K562 (cell line): Measurements from ENCODE around the gene SLC20A1. TPM values are rescaled to one million over a fixed set of nuclear protein-coding genes. Genes with fewer than 3 reads are reported as not detected.

ENCODE experiments used
- BCL6 ChIP-seq: fragments of 250-450 bp; sonication (Bioruptor Pico); IDR thresholded peaks from 2 replicates; pipeline ENCODE4 v1.4.0; 2020
- CREB5 ChIP-seq: fragments of 250-450 bp; sonication (Bioruptor Pico); IDR thresholded peaks from 2 replicates; pipeline ENCODE4 v1.5.0; 2020; ENCODE audit warnings: mild to moderate bottlenecking
- HIVEP1 ChIP-seq: fragments of 250-450 bp; sonication (Bioruptor Pico); IDR thresholded peaks from 2 replicates; pipeline ENCODE4 v1.4.0; 2020; ENCODE audit warnings: mild to moderate bottlenecking
- KHSRP ChIP-seq: fragments of 450-650 bp; IDR thresholded peaks from 2 replicates; pipeline ENCODE4 v1.6.1; 2017
- MAFG ChIP-seq: fragments of 450-650 bp; conservative IDR thresholded peaks from 2 replicates; pipeline ENCODE4 v1.6.1; 2016; ENCODE audit warnings: missing genetic modification characterization, missing compliant biosample characterization
- MBD2 ChIP-seq: sonication (generic); IDR thresholded peaks from 2 replicates; pipeline ENCODE4 v1.6.1; 2016; ENCODE audit warnings: low read depth, borderline replicate concordance
- MTF1 ChIP-seq: fragments of 250-450 bp; sonication (Bioruptor Pico); IDR thresholded peaks from 2 replicates; pipeline ENCODE4 v1.9.0; 2021; ENCODE audit warnings: moderate library complexity, mild to moderate bottlenecking, inconsistent platforms, borderline replicate concordance
- NFATC3 ChIP-seq: fragments of 450-650 bp; IDR thresholded peaks from 2 replicates; pipeline ENCODE4 v1.6.1; 2017; ENCODE audit warnings: mild to moderate bottlenecking
- NR2C2 ChIP-seq, 2 experiments: fragments of 200-800 bp in 1 of 2; sonication (Bioruptor generic) in 1 of 2; sonication (generic) in 1 of 2; formaldehyde crosslinking in 1 of 2; IDR thresholded peaks; 2 replicates each; pipeline versions ENCODE4 v1.6.1 to v1.8.0; 2016 to 2022; ENCODE audit warnings: mild to moderate bottlenecking in 1 of 2, missing compliant biosample characterization in 1 of 2, missing genetic modification characterization in 1 of 2, missing genetic modification reagents in 1 of 2
- NR3C1 ChIP-seq: sonication (generic); formaldehyde crosslinking; IDR thresholded peaks from 2 replicates; pipeline ENCODE4 v1.8.1; 2022; ENCODE audit warnings: missing genetic modification reagents
- SIN3B ChIP-seq: fragments of 450-650 bp; IDR thresholded peaks from 2 replicates; pipeline ENCODE4 v1.6.1; 2017; ENCODE audit warnings: low read depth, mild to moderate bottlenecking, moderate library complexity
- SIX5 ChIP-seq, 2 experiments: IDR thresholded peaks; 2 replicates each; pipeline ENCODE4 v1.6.1; 2011; ENCODE audit warnings: low read length in 2 of 2, borderline replicate concordance in 1 of 2, low read depth in 1 of 2, mild to moderate bottlenecking in 1 of 2, moderate library complexity in 1 of 2; ENCODE audit not compliant: insufficient read depth in 1 of 2
- SMARCB1 ChIP-seq: IDR thresholded peaks from 2 replicates; pipeline ENCODE4 v1.6.1; 2011; ENCODE audit warnings: improper control_type of control experiment, low read depth; ENCODE audit not compliant: insufficient read length
- TBL1XR1 ChIP-seq, 2 experiments: IDR thresholded peaks; 2 replicates each; pipeline ENCODE4 v1.6.1; 2012; ENCODE audit warnings: improper control_type of control experiment in 2 of 2, low read length in 2 of 2, mild to moderate bottlenecking in 1 of 2
- ZFX ChIP-seq: sonication (generic); formaldehyde crosslinking; IDR thresholded peaks from 2 replicates; pipeline ENCODE4 v1.8.0; 2022; ENCODE audit warnings: mild to moderate bottlenecking, missing genetic modification reagents, moderate library complexity
- ZNF384 ChIP-seq: IDR thresholded peaks from 2 replicates; pipeline ENCODE4 v1.6.1; 2012; ENCODE audit warnings: low read depth, low read length, improper control_type of control experiment
- ZNF592 ChIP-seq: fragments of 450-650 bp; IDR thresholded peaks from 2 replicates; pipeline ENCODE4 v1.6.1; 2017; ENCODE audit warnings: antibody characterized with exemption, mild to moderate bottlenecking
- ZNF609 ChIP-seq: sonication (generic); formaldehyde crosslinking; IDR thresholded peaks from 2 replicates; pipeline ENCODE4 v1.8.1; 2023; ENCODE audit warnings: missing genetic modification reagents, mild to moderate bottlenecking, borderline replicate concordance
- ZNF780A ChIP-seq: fragments of 250-450 bp; sonication (Bioruptor Pico); IDR thresholded peaks from 2 replicates; pipeline ENCODE4 v1.5.0; 2021; ENCODE audit warnings: mild to moderate bottlenecking
- polyA plus RNA-seq, 8 experiments: library from polyadenylated mRNA; depleted of rRNA in 4 of 8; stranded (reverse) in 5 of 8; unstranded in 3 of 8; fragments of >200 nt; fragmentation: Nextera tagmentation in 2 of 8; fragmentation: Illumina TruSeq in 1 of 8; extraction: Ambion mirVana in 2 of 8; extraction: Trizol in 1 of 8; gene quantifications; 2 replicates each; pipeline versions ENCODE4 v1.2.1 to v1.2.3, GENCODE V29; 2011 to 2014; ENCODE audit warnings: inconsistent platforms in 1 of 8, missing spikeins in 1 of 8
- total RNA-seq, 7 experiments: library from RNA; depleted of rRNA in 6 of 7; stranded (reverse); fragments of >200 nt in 6 of 7; fragmentation: Illumina TruSeq in 2 of 7; extraction: Trizol in 2 of 7; gene quantifications; 2 replicates each; pipeline versions ENCODE4 v1.2.1 to v1.2.3, GENCODE V29; 2011 to 2021; ENCODE audit warnings: low replicate concordance in 1 of 7

Gene SLC20A1
- total and polyA plus RNA-seq, 9 of the 15 experiments (the other 6 are each of a cell fraction or from before 2014, with no cell fraction given), result 53.8 to 150 (median 74.7) TPM

- TF ChIP-seq MTF1 (no peak), SIX5 (IDR thresholded peaks at IDR 0.05; ENCODE audit: borderline replicate concordance in 1 of 2, insufficient read depth in 1 of 2, low read depth in 1 of 2, low read length in 2 of 2) (no peak), CREB5 (CRISPR knock-in tag) (no peak), KHSRP (no peak), NR2C2 (CRISPR knock-in tag; IDR thresholded peaks at IDR 0.05) (no peak), NR2C2 (tag; IDR thresholded peaks at IDR 0.05) (peak; percentile 82), ZNF780A (CRISPR knock-in tag) (no peak), HIVEP1 (CRISPR knock-in tag) (no peak), ZFX (CRISPR knock-in tag) (no peak), MAFG (tag) (no peak), ZNF609 (CRISPR knock-in tag) (no peak), BCL6 (CRISPR knock-in tag) (no peak), SMARCB1 (no peak), SIN3B (no peak), MBD2 (no peak), ZNF384 (no peak), NR3C1 (CRISPR knock-in tag) (no peak), TBL1XR1 (IDR thresholded peaks at IDR 0.05; ENCODE audit: low read length in 2 of 2) (no peak), ZNF592 (no peak), NFATC3 (no peak)
Observed at GRCh38 chr2:112712903-112713584, 67.3 kb downstream of the SLC20A1 start (continued).
